ENCODE results near the gene CCDC92. TPM values are rescaled to one million over a fixed set of nuclear protein-coding genes. Genes with fewer than 3 reads are reported as not detected.

The CCDC92 gene
- total and polyA plus RNA-seq, 2 donors (not counting 1 experiment from before 2014, with no cell fraction given): 26.6 to 36.2 TPM

DNA sequence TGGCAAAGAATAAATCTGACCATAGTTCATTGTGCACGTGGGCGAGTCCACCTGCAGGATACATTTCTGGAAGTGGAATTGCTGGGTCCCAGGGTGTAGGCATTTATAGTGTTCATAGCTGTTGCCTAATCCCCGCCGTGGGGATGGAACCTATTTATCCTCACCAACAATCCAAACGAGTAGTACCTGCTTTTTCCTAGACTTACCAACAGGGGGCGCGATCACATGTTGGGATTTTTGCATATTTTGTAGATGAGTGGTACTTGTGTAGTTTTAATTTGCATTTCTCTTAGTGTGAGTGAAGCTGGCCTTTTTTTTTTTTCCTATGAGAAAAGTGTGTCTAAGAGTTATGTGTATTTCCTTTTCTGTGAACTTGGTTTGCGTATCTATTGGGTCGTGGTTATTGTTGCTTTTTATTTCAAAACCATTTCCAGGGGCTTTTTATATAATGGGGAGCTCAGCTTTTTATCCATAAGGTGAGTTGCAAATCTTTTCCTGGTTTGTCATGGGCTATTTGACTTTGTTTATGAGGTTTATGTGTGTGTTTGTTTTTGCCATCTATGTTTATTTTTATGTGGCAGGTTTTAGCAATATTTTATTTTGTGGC, 67.2 kb downstream of the CCDC92 start:
- Histone ChIP-seq H3K9ac (ENCODE audit: low read length) (no peak overlapping the region), H3K27me3 (replicated peaks in 1 of 4; ENCODE audit: control extremely low read depth in 1 of 4, control insufficient read depth in 3 of 4, insufficient read depth in 4 of 4, low read length in 3 of 4) (peaks cover 0 to 6% (median 0%) of the 10 kb centered on the region in 4 experiments), H3K36me3 (replicated peaks in 1 of 2; ENCODE audit: control extremely low read depth in 1 of 2, control insufficient read depth in 1 of 2, extremely low read depth in 1 of 2, insufficient read depth in 2 of 2, low read length in 1 of 2) (no peaks in the 10 kb centered on the region), H3K9me3 (ENCODE audit: control extremely low read depth in 1 of 3, control insufficient read depth in 2 of 3, insufficient read depth in 1 of 3, low read length in 2 of 3) (no peaks in the 10 kb centered on the region), H3K4me1 (ENCODE audit: control insufficient read depth in 2 of 2, insufficient read depth in 2 of 2, low read length in 2 of 2) (no peaks in the 10 kb centered on the region), H3K79me2 (ENCODE audit: control insufficient read depth, insufficient read depth, low read length) (no peaks in the 10 kb centered on the region), H3K4me2 (replicated peaks; ENCODE audit: low read depth, low read length, poor library complexity, severe bottlenecking) (no peak overlapping the region), H3K4me3 (ENCODE audit: control extremely low read depth in 1 of 5, extremely low read depth in 1 of 5, insufficient read depth in 1 of 5, low read depth in 2 of 5, low read length in 4 of 5) (no peak overlapping the region), H4K20me1 (ENCODE audit: control insufficient read depth, insufficient read depth, low read length, poor library complexity, severe bottlenecking) (no peaks in the 10 kb centered on the region), H2AFZ (ENCODE audit: insufficient read depth, low read depth, low read length, poor library complexity, severe bottlenecking) (no peak overlapping the region), H3K27ac (ENCODE audit: low read length in 2 of 2) (no peak overlapping the region)
- Mint-ChIP-seq H3K4me3 (no peak overlapping the region), H3K4me1 (peaks cover 4% of the 10 kb centered on the region), H3K27me3 (peaks cover 16% of the 10 kb centered on the region), H3K27ac (no peak overlapping the region), H3K9me3 (ENCODE audit: insufficient read depth) (no peaks in the 10 kb centered on the region)
- POLR2A ChIA-PET: no interaction called here
- ATAC-seq (ENCODE audit: low read depth) (peak; percentile 62), DNase-seq (peak; percentile 77)
- intact Hi-C loops (cut with micrococcal nuclease): loop anchor here (1.0 to 5.0 kb wide), 2 partner anchors 67 to 867 kb away; partner anchors contain the start of gene CCDC92
- 20% methylated on average over 3 of the region's 9 CpGs for WGBS (ENCODE audit: insufficient coverage)
- no peak for TF ChIP-seq EZH2 (IDR thresholded peaks at IDR 0.05; ENCODE audit: borderline replicate concordance, insufficient read depth, low read depth, low read length, poor library complexity, severe bottlenecking)
- TF ChIP-seq, protein P1, sequence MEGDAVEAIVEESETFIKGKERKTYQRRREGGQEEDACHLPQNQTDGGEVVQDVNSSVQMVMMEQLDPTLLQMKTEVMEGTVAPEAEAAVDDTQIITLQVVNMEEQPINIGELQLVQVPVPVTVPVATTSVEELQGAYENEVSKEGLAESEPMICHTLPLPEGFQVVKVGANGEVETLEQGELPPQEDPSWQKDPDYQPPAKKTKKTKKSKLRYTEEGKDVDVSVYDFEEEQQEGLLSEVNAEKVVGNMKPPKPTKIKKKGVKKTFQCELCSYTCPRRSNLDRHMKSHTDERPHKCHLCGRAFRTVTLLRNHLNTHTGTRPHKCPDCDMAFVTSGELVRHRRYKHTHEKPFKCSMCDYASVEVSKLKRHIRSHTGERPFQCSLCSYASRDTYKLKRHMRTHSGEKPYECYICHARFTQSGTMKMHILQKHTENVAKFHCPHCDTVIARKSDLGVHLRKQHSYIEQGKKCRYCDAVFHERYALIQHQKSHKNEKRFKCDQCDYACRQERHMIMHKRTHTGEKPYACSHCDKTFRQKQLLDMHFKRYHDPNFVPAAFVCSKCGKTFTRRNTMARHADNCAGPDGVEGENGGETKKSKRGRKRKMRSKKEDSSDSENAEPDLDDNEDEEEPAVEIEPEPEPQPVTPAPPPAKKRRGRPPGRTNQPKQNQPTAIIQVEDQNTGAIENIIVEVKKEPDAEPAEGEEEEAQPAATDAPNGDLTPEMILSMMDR (IDR thresholded peaks at IDR 0.05): peak; percentile 83
- CTCF ChIA-PET: interaction anchor here (0.6 to 4.1 kb wide), 13 partner anchors 9 to 1857 kb away, joined by 3 to 72 read pairs (median 4); no protein-coding TSS in a partner anchor

DNA sequence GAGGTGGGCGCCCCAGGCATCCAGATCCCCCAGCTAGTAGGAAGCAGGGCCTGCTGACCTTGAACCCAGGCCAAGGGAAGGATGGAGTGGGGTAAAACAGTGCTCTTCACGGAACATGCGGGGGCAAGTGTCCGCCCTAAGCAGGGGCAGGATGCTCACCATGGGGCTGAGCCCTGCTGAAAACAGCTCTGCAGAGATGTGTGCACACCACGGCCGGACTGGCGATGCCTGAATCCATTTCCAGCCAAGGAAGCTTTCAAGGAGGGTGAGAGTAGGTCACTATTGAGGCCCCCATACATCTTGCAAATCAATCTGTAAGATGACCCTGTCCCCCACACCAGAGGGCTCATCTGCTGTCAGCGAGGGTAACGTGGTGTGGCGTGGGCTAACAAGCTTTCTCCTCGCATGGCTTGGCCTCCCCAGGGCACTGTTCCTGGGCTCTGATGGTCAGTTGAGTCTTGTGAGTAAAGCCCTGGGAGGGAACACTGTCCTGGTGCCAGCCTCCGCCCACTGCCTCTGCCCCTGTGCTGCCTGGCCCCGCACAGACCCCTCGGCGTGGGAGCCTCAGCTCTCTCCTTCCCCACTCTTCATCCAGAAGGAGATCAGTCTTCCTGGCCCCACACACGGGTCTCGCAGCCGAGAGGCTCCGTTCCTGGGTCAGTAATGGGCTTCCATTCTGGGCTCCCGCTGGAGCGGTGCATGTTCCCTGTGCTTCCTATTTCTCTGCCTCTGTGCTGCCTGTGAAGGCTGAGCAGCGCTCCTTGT, 69.1 kb downstream of the CCDC92 start:
- no peak overlapping the region for H2AFZ ChIP-seq (ENCODE audit: insufficient read depth, low read depth, low read length, poor library complexity, severe bottlenecking)
- Mint-ChIP-seq H3K4me3 (no peak overlapping the region), H3K9me3 (ENCODE audit: insufficient read depth) (no peaks in the 10 kb centered on the region), H3K27ac (no peak overlapping the region), H3K4me1 (peaks cover 4% of the 10 kb centered on the region), H3K27me3 (peaks cover 20% of the 10 kb centered on the region)
- no peaks in the 10 kb centered on the region for H3K79me2 ChIP-seq (ENCODE audit: control insufficient read depth, insufficient read depth, low read length)
- POLR2A ChIA-PET: no interaction called here
- no peak for ATAC-seq (ENCODE audit: low read depth)
- H3K9ac ChIP-seq (ENCODE audit: low read length): no peak overlapping the region
- no peak overlapping the region for H3K4me3 ChIP-seq (ENCODE audit: control extremely low read depth in 1 of 5, extremely low read depth in 1 of 5, insufficient read depth in 1 of 5, low read depth in 2 of 5, low read length in 4 of 5)
- H4K20me1 ChIP-seq (ENCODE audit: control insufficient read depth, insufficient read depth, low read length, poor library complexity, severe bottlenecking): no peaks in the 10 kb centered on the region
- CTCF ChIA-PET: interaction anchor here (0.6 to 4.1 kb wide), 6 partner anchors 81 to 938 kb away, joined by 3 to 72 read pairs (median 6); no protein-coding TSS in a partner anchor
- H3K27me3 ChIP-seq (replicated peaks in 1 of 4; ENCODE audit: control extremely low read depth in 1 of 4, control insufficient read depth in 3 of 4, insufficient read depth in 4 of 4, low read length in 3 of 4): peaks cover 0 to 6% (median 0%) of the 10 kb centered on the region in 4 experiments
- no peak for TF ChIP-seq EZH2 (IDR thresholded peaks at IDR 0.05; ENCODE audit: borderline replicate concordance, insufficient read depth, low read depth, low read length, poor library complexity, severe bottlenecking)
- TF ChIP-seq, protein P1 (IDR thresholded peaks at IDR 0.05): no peak
- no peaks in the 10 kb centered on the region for H3K9me3 ChIP-seq (ENCODE audit: control extremely low read depth in 1 of 3, control insufficient read depth in 2 of 3, insufficient read depth in 1 of 3, low read length in 2 of 3)
- H3K4me1 ChIP-seq (ENCODE audit: control insufficient read depth in 2 of 2, insufficient read depth in 2 of 2, low read length in 2 of 2): no peaks in the 10 kb centered on the region
- H3K4me2 ChIP-seq (replicated peaks; ENCODE audit: low read depth, low read length, poor library complexity, severe bottlenecking): no peak overlapping the region
- DNase-seq: no peak
- H3K36me3 ChIP-seq (replicated peaks in 1 of 2; ENCODE audit: control extremely low read depth in 1 of 2, control insufficient read depth in 1 of 2, extremely low read depth in 1 of 2, insufficient read depth in 2 of 2, low read length in 1 of 2): no peaks in the 10 kb centered on the region
- intact Hi-C loops (cut with micrococcal nuclease): no loop called here
- WGBS (ENCODE audit: insufficient coverage): 94% methylated on average over 20 of the region's 22 CpGs
- no peak overlapping the region for H3K27ac ChIP-seq (ENCODE audit: low read length in 2 of 2)
